ENCODE data around the gene TMEM106A.
"Not testable (repeated sequence)": the region's sequence is repeated elsewhere in the genome, so short reads cannot be mapped to it uniquely, and the experiment has no call there.

TMEM106A gene, protein sequence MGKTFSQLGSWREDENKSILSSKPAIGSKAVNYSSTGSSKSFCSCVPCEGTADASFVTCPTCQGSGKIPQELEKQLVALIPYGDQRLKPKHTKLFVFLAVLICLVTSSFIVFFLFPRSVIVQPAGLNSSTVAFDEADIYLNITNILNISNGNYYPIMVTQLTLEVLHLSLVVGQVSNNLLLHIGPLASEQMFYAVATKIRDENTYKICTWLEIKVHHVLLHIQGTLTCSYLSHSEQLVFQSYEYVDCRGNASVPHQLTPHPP

GRCh38 chr17:43211480-43212402 is at the start of gene TMEM106A:
Gene TMEM106A (plus strand): TSS chr17:43211875. CDS start chr17:43213042, 1,167 bp downstream.
- Mint-ChIP-seq H3K9me3 (no peaks in the 10 kb centered on the region), H3K4me1 (peaks cover 27% of the 10 kb centered on the region), H3K27ac (peak within 1 kb of the TSS; percentile 93), H3K36me3 (peaks cover 21% of the 10 kb centered on the region), H3K27me3 (no peaks in the 10 kb centered on the region), H3K4me3 (peak within 1 kb of the TSS; percentile 94)
- DNase-seq (ENCODE audit: low spot score in 2 of 2), result peak; percentile 63 to 72
- peak; percentile 86 for ATAC-seq (ENCODE audit: low read depth)

DNA sequence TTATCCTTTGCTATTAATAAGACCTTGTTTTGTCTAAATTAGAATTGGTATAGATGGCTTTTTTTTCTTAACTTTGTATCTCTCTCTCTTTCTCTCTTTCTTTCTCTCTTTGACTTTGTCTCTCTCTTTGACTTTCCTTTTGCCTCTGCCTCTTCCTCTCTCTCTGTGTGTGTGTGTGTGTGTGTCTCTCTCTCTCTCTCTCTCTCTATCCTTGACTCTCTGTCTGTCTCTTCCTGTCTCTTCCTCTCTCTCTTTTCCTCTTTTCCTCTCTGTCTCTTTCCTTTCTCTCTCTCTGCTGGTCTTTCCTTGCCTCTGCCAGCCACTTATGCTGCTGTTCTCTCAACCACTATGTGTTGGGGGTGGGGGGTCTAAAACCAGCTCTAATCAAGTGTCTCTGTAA is 45.7 kb upstream of the TMEM106A start:
- DNase-seq (ENCODE audit: low spot score in 2 of 2); H3K27me3 Mint-ChIP-seq; H3K4me1 Mint-ChIP-seq; H3K36me3 Mint-ChIP-seq; H3K4me3 Mint-ChIP-seq; ATAC-seq (ENCODE audit: low read depth); H3K9me3 Mint-ChIP-seq: not testable (repeated sequence)
- peak overlapping the region; percentile 10 for H3K27ac Mint-ChIP-seq

- no peak overlapping the region for H3K27ac Mint-ChIP-seq
- no peak overlapping the region for H3K4me3 Mint-ChIP-seq
- ATAC-seq (ENCODE audit: low read depth) (peak; percentile 1), DNase-seq (ENCODE audit: low spot score in 2 of 2) (no peak)
- no peaks in the 10 kb centered on the region for H3K9me3 Mint-ChIP-seq
- peaks cover 5% of the 10 kb centered on the region for H3K36me3 Mint-ChIP-seq
- no peaks in the 10 kb centered on the region for H3K27me3 Mint-ChIP-seq
- H3K4me1 Mint-ChIP-seq, result peaks cover 12% of the 10 kb centered on the region
Measured at GRCh38 chr17:43169561-43170139, 42.0 kb upstream of the TMEM106A start.

DNA sequence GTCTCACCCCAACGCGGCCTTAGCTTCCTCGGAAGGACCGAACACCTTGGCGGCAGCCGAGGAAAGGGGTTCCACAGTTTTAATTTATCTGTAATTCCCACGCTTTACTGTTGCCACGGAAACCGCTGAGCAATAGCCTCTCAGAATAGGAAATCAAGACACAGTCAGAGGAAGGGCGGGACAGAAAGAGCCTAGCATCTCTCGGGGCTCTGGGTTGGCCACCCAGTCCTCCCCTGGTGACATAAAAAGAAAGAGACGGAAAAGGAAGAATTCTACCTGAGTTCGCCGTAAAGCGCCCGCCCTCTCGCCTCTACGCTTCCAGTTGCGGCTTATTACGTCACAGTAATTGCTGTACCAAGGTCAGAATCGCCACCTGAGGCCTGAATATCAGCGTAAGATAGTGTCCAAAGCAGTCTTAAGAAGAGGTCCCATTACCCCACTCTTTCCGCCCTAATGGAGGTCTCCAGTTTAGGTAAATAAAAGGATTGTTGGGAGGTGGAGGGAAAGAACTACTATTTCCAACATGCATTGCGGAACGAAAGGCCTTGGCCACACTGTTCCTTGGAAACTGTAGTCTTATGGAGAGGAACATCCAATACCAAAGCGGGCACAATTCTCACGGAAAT is 41.4 kb upstream of the TMEM106A start:
- peaks cover 5% of the 10 kb centered on the region for H3K36me3 Mint-ChIP-seq

GRCh38 chr17:43170766-43171585 is 40.7 kb upstream of the TMEM106A start, which contains the start of gene NBR1:
Gene NBR1 (plus strand): TSS chr17:43171214. CDS start chr17:43175800, 4,586 bp downstream.
- DNase-seq (ENCODE audit: low spot score in 2 of 2) (peak; percentile 88 to 95), ATAC-seq (ENCODE audit: low read depth) (peak; percentile 70)
- Mint-ChIP-seq H3K36me3 (peaks cover 7% of the 10 kb centered on the region), H3K27me3 (no peaks in the 10 kb centered on the region), H3K4me3 (no peak within 1 kb of the TSS), H3K9me3 (no peaks in the 10 kb centered on the region), H3K4me1 (peaks cover 15% of the 10 kb centered on the region), H3K27ac (no peak within 1 kb of the TSS)

More for the DNA sequence above, 41.4 kb upstream of the TMEM106A start:
- ATAC-seq (ENCODE audit: low read depth) (peak; percentile 70), DNase-seq (ENCODE audit: low spot score in 2 of 2) (peak; percentile 67 to 89)
- H3K27ac Mint-ChIP-seq, result no peak overlapping the region
- H3K27me3 Mint-ChIP-seq, result no peaks in the 10 kb centered on the region
- H3K9me3 Mint-ChIP-seq, result no peaks in the 10 kb centered on the region
- no peak overlapping the region for H3K4me3 Mint-ChIP-seq
- peaks cover 12% of the 10 kb centered on the region for H3K4me1 Mint-ChIP-seq

DNA sequence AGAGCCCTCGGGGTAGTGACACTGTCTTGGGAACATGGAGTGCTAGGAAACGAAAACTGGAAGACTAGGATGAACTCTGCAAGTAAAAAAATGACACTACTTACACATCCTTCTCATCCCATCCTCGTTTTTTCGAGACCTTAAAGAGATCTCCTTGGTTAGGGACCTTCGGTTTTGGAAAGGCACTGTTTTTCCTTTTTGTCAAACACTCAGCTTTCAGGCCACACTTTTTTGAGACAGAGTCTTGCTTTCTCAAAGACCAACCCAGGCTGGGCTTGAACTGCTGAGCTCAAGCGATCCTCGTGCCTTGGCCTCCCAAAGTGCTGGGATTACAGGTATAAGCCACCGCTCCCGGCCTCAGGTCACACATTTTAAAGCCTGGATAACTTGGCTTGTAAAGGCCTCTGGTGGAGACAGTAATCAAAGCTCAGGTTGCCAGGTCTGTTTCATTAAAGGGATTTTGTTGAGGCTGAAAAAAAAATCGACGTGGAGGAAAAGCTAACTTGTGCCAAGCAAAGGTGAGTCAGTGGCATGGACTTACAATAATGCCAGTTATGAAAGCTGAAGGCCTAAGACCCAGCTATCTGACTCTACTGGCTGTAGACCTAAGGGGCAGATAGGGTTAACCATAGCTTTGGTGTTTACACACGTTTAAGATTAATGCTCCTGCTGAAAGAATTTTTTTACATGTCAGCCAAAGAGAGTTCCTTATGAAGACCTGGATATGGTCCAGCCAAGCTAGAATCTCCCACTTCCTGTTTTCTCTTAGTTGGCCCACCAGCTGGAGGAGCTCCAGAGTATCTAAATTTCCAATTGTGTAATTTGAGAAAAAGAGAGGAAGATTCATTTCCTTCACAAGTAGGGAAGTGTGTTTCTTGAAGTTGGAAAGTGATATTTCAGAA is 39.8 kb upstream of the TMEM106A start:
- ATAC-seq (ENCODE audit: low read depth) (no peak), DNase-seq (ENCODE audit: low spot score in 2 of 2) (peak; percentile 20 to 21)
- peaks cover 11% of the 10 kb centered on the region for H3K36me3 Mint-ChIP-seq
- no peaks in the 10 kb centered on the region for H3K9me3 Mint-ChIP-seq
- H3K27me3 Mint-ChIP-seq, result no peaks in the 10 kb centered on the region
- no peak overlapping the region for H3K27ac Mint-ChIP-seq
- no peak overlapping the region for H3K4me3 Mint-ChIP-seq
- H3K4me1 Mint-ChIP-seq, result peaks cover 17% of the 10 kb centered on the region

GRCh38 chr17:43175213-43176118 is 36.2 kb upstream of the TMEM106A start:
- Mint-ChIP-seq H3K4me1 (peaks cover 17% of the 10 kb centered on the region), H3K27ac (peak overlapping the region; percentile 85), H3K4me3 (no peak overlapping the region), H3K36me3 (peaks cover 20% of the 10 kb centered on the region), H3K27me3 (no peaks in the 10 kb centered on the region), H3K9me3 (no peaks in the 10 kb centered on the region)
- DNase-seq (ENCODE audit: low spot score in 2 of 2) (no peak), ATAC-seq (ENCODE audit: low read depth) (no peak)

GRCh38 chr17:43176119-43176570 is 35.5 kb upstream of the TMEM106A start:
- Mint-ChIP-seq H3K9me3 (no peaks in the 10 kb centered on the region), H3K4me1 (peaks cover 17% of the 10 kb centered on the region), H3K4me3 (no peak overlapping the region), H3K27me3 (no peaks in the 10 kb centered on the region), H3K36me3 (peaks cover 22% of the 10 kb centered on the region), H3K27ac (peak overlapping the region; percentile 85)
- ATAC-seq (ENCODE audit: low read depth) (no peak), DNase-seq (ENCODE audit: low spot score in 2 of 2) (no peak)

GRCh38 chr17:43183921-43184320 is 27.8 kb upstream of the TMEM106A start:
- DNase-seq (ENCODE audit: low spot score in 2 of 2), result no peak
- Mint-ChIP-seq H3K36me3 (peaks cover 14% of the 10 kb centered on the region), H3K9me3 (no peaks in the 10 kb centered on the region), H3K4me3 (no peak overlapping the region), H3K27me3 (no peaks in the 10 kb centered on the region), H3K27ac (no peak overlapping the region), H3K4me1 (no peaks in the 10 kb centered on the region)
- no peak for ATAC-seq (ENCODE audit: low read depth)

DNA sequence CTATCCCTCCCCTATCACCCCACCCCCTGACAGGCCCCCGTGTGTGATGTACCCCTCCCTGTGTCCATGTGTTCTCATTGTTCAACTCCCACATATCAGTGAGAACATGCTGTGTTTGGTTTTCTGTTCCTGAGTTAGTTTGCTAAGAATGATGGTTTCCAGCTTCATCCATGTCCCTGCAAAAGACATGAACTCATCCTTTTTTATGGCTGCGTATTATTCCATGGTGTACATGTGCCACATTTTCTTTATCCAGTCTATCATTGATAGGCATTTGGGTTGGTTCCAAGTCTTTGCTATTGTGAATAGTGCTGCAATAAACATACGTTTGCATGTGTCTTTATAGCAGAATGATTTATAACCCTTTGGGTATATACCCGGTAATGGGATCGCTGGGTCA is 25.0 kb upstream of the TMEM106A start:
- H3K36me3 Mint-ChIP-seq, result peaks cover 16% of the 10 kb centered on the region
- H3K9me3 Mint-ChIP-seq; DNase-seq (ENCODE audit: low spot score in 2 of 2); H3K4me1 Mint-ChIP-seq; H3K27ac Mint-ChIP-seq; H3K27me3 Mint-ChIP-seq; ATAC-seq (ENCODE audit: low read depth); H3K4me3 Mint-ChIP-seq: not testable (repeated sequence)

DNA sequence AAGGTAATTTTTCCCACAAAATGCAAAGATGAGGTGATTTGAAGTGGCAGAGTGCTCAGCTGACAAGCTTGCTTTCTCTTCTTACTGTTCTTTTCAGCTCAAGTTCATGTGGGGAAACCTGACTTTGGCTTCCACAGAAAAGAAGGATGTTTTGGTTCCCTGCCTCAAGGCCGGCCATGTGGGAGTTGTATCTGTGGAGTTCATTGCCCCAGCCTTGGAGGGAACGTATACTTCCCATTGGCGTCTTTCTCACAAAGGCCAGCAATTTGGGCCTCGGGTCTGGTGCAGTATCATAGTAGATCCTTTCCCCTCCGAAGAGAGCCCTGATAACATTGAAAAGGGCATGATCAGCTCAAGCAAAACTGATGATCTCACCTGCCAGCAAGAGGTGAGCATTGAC is 18.4 kb upstream of the TMEM106A start:
- H3K4me3 Mint-ChIP-seq, result no peak overlapping the region
- no peaks in the 10 kb centered on the region for H3K4me1 Mint-ChIP-seq
- DNase-seq (ENCODE audit: low spot score in 2 of 2) (no peak), ATAC-seq (ENCODE audit: low read depth) (no peak)
- no peak overlapping the region for H3K27ac Mint-ChIP-seq
- no peaks in the 10 kb centered on the region for H3K9me3 Mint-ChIP-seq
- H3K27me3 Mint-ChIP-seq, result no peaks in the 10 kb centered on the region
- H3K36me3 Mint-ChIP-seq, result peaks cover 35% of the 10 kb centered on the region
